Skeletal muscle satellite cell (primary cell): ENCODE data around the gene CYP4F22. TPM values are rescaled to one million over a fixed set of nuclear protein-coding genes. Genes with fewer than 3 reads are reported as not detected.

Experiments
- H3K27me3 ChIP-seq: 2 replicates; pipeline ENCODE4 v1.7.0; 2013; ENCODE audit warnings: low read length; ENCODE audit not compliant: control insufficient read depth, insufficient read depth
- H3K36me3 ChIP-seq: 2 replicates; pipeline ENCODE4 v1.7.0; 2013; ENCODE audit warnings: mild to moderate bottlenecking, control low read depth, low read length; ENCODE audit not compliant: insufficient read depth
- H3K4me1 ChIP-seq: 2 replicates; pipeline ENCODE4 v1.7.0; 2013; ENCODE audit warnings: low read length; ENCODE audit not compliant: control insufficient read depth, insufficient read depth
- H3K4me2 ChIP-seq: 2 replicates; pipeline ENCODE4 v1.7.0; 2013; ENCODE audit warnings: mild to moderate bottlenecking, low read length
- H3K4me3 ChIP-seq: 2 replicates; pipeline ENCODE4 v1.7.0; 2013; ENCODE audit warnings: low read length
- H3K9ac ChIP-seq: 2 replicates; pipeline ENCODE4 v1.7.0; 2013; ENCODE audit warnings: mild to moderate bottlenecking, low read depth, low read length, moderate library complexity
- H3K9me3 ChIP-seq: replicated peaks from 2 replicates; pipeline ENCODE4 v1.7.0; 2013; ENCODE audit warnings: mild to moderate bottlenecking, control low read depth, low read length
- total RNA-seq: library from RNA; depleted of rRNA; stranded (reverse); fragments of >200 nt; gene quantifications from 2 replicates; pipeline ENCODE4 v1.2.3, GENCODE V29; 2012; rRNA removed

Gene CYP4F22
- total RNA-seq, result not detected in 2 replicates

DNA sequence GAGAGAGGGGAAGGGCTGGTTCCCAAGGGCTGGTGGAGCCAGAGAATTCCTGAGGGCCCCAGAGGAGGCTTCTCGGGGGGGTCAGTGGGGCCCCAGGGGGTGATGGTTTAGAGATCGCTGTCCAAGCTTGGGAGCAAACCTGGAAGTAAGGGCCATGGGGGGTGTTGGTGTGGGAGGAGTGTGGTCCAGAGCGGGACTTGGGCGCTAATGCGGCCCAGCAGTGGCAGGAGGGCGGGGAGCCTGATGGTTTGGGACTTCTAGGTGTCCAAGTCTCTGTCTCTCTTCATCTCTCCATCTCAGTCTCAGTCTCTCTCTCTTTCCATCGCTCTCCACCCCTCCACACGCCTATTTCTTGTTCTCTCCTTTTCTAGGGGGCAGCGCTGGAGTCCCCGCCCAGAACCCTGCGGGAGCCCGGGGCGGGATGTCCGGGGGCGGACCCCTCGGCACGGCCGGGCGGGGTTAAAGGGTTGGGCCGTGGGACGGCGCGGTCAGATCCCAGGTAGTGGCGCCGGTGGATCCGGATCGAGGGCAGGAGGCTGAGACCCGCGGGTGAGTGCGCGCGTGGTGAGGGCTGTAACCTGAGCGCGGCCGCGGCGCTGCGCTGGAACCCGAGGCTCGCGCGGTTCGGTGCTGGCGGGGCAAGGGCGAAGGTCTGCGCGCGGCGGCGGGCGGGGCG lies at the start of gene CYP4F22:
CYP4F22 (plus strand) TSS at position 491 of the 676 bp plus-strand sequence. CDS start 16,812 bp downstream, outside the sequence.
- H3K36me3 ChIP-seq, result no peaks in the 10 kb centered on the region
- no peak within 1 kb of the TSS for H3K4me2 ChIP-seq
- H3K4me3 ChIP-seq, result no peak within 1 kb of the TSS
- no peaks in the 10 kb centered on the region for H3K4me1 ChIP-seq
- no peaks in the 10 kb centered on the region for H3K9me3 ChIP-seq
- H3K9ac ChIP-seq, result no peak within 1 kb of the TSS
- H3K27me3 ChIP-seq, result peaks cover 21% of the 10 kb centered on the region

DNA sequence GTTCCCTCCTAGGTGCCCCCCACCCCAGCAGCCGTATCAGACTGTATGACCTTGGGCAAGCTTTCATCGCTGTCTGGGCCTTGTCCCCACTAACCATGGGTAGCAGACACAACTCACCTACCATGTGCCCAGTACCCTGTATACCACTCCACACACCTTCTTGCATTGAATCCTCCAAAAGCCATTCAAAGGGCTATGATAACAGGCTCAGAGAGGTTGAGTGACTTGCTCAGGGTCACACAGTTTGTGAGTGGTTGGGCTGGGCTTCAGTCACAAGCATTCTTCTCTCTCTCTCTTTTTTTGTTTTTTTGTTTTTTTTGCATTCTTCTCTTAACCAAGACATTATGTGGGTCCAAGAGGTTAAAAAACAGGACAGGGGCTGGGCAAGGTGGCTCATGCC lies 46.6 kb upstream of the CYP4F22 start:
- H3K9ac ChIP-seq, result no peak overlapping the region
- peaks cover 46% of the 10 kb centered on the region for H3K27me3 ChIP-seq
- H3K36me3 ChIP-seq, result no peaks in the 10 kb centered on the region
- H3K9me3 ChIP-seq, result no peaks in the 10 kb centered on the region
- H3K4me3 ChIP-seq, result no peak overlapping the region
- H3K4me2 ChIP-seq, result no peak overlapping the region
- H3K4me1 ChIP-seq, result peaks cover 1% of the 10 kb centered on the region

DNA sequence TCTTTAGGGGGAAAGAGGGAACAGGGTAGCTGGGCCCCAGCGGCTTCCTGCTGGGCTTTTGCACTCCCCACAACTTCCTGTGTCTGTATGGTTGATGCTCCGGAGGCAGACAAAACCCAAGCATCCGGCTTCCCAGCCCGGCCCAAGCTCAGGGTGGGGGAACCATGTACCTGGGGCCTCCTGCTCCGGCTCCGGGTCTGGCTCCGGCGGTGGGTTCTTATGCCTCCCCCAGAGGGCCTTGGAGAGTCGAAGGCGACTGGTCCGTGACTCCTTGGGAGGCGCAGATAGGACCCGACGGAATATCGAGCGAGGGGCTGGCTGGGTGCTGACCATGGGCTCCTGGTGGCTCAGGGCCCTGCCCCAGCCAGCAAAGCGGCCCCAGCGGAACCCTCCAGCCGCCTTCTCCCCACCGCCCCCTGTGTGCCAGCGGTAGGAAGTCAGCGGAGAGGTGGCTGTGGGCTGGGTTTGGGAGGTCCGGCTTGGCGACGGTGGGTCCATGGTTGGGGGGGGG lies 44.4 kb upstream of the CYP4F22 start:
- H3K36me3 ChIP-seq, result no peaks in the 10 kb centered on the region
- H3K4me1 ChIP-seq, result peaks cover 7% of the 10 kb centered on the region
- no peak overlapping the region for H3K9ac ChIP-seq
- H3K9me3 ChIP-seq, result no peaks in the 10 kb centered on the region
- H3K4me3 ChIP-seq, result no peak overlapping the region
- H3K4me2 ChIP-seq, result no peak overlapping the region
- peaks cover 36% of the 10 kb centered on the region for H3K27me3 ChIP-seq

DNA sequence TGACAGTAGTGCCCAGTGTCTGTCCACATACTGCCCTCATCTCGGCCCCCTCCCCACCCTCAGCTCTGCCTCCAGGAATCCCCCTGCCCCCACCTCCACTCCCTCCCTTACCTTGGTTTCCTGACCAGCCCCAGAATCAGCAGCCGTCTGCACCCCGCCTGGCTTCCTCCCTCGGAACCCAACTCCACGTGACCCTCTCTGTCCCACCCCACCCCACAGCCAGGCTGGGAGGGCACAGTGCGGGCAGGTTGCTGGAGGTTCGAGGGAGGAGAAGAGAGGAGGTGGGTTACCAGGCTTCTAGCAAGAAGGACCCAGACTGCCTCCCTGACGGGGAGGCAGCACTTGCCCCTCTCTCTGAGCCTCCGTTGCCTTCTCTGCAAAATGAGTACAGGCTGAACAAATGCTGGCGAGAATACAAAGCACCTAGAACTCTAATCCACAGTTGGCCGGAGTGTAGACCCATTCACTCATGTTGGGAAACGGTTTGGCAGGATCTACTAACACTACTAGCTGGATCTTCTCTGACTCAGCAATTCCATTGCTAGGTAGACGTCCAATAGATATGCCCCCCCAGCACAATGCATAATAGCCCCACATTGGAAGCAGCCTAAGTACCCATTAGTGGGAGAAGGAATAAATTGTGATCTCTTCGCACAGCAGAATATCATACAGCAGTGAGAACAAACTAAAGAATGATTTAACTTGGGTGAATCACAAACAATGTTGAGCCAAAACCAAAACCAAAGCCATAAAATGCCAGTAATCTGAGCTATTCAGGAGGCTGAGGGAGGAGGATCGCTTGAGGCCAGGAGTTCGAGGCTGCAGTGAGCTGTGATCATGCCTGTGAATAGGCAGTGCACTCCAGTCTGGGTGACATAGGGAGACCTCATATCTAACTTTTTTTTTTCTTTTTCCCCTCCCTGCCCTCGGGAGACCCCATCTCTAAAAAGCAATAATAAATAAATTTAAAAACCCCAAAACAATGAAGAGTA lies 43.6 kb upstream of the CYP4F22 start, which contains the start of gene RASAL3:
RASAL3 (minus strand) TSS at position 151 of the 992 bp plus-strand sequence. CDS start 186 bp downstream, outside the sequence.
- H3K4me1 ChIP-seq, result peaks cover 7% of the 10 kb centered on the region
- no peak within 1 kb of the TSS for H3K4me3 ChIP-seq
- H3K9ac ChIP-seq, result no peak within 1 kb of the TSS

DNA sequence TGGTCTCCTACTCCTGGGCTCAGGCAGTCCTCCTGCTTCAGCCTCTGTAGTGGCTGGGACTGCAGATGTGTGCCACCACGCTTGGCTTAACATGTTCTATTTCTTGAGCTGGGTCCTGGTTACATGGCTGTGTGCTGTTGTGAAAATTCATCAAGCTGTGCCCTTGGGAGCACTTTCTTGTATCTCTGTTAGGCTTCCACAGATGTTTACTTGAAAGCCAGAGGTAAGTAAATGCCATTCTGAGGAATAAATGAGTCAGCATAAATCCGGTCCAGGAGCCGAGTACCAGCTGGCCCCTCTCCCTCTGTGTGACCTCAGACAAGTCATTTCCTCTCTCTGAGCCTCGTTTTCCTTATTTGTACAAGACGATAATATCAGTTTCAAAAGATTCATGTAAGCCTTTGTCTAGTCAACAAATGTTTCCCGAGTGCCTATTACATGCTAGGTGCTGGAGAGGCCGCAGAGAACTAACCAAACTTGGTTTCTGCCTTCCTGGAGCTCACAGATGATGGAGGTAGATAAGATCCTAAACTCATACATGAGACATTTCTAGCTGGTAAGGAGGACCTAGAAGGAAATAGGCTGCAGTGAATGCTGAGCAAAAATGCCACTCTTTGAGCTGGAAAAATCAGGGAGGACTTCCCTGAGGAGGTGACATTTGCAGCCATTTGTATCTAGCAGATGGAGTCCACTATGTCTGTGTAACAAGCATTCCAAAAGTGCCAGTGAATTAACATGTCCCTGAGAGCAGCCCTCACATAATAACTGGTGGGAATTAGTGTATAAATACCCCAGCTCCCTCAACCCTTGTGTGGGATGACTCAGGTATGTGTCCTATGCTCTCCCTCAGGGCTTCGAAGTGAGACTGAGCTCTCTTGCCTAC lies 41.2 kb upstream of the CYP4F22 start:
- Histone ChIP-seq H3K4me3 (no peak overlapping the region), H3K4me1 (peaks cover 7% of the 10 kb centered on the region), H3K27me3 (peaks cover 28% of the 10 kb centered on the region), H3K9me3 (no peaks in the 10 kb centered on the region), H3K4me2 (peak overlapping the region; percentile 22), H3K36me3 (no peaks in the 10 kb centered on the region), H3K9ac (no peak overlapping the region)

More for the DNA sequence above, 43.6 kb upstream of the CYP4F22 start, which contains the start of gene RASAL3:
- Histone ChIP-seq H3K4me2 (no peak within 1 kb of the TSS), H3K27me3 (peaks cover 42% of the 10 kb centered on the region), H3K36me3 (no peaks in the 10 kb centered on the region), H3K9me3 (no peaks in the 10 kb centered on the region)

DNA sequence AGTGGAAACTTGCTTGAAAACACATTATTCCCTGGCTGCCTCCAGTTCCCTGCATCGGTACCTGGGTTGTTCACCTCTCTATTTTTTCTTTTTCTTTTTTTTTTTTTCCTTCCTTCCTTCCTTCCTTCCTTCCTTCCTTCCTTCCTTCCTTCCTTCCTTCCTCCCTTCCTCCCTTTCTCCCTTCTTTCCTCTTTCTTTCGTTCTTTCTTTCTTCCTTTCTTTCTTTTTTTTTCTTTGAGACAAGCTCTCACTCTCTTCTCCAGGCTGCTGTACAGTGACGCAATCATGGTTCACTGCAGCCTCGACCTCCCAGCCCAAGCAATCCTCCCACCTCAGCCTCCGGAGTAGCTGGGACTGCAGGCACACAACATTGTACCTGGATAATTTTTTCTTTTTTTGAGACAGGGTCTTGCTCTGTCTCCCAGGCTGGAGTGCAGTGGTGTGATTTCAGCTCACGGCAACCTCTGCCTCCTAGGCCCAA lies 40.6 kb upstream of the CYP4F22 start:
- Histone ChIP-seq H3K9me3 (no peaks in the 10 kb centered on the region), H3K27me3 (peaks cover 28% of the 10 kb centered on the region), H3K36me3 (no peaks in the 10 kb centered on the region), H3K4me1 (peaks cover 7% of the 10 kb centered on the region), H3K9ac (no peak overlapping the region), H3K4me3 (no peak overlapping the region), H3K4me2 (no peak overlapping the region)

DNA sequence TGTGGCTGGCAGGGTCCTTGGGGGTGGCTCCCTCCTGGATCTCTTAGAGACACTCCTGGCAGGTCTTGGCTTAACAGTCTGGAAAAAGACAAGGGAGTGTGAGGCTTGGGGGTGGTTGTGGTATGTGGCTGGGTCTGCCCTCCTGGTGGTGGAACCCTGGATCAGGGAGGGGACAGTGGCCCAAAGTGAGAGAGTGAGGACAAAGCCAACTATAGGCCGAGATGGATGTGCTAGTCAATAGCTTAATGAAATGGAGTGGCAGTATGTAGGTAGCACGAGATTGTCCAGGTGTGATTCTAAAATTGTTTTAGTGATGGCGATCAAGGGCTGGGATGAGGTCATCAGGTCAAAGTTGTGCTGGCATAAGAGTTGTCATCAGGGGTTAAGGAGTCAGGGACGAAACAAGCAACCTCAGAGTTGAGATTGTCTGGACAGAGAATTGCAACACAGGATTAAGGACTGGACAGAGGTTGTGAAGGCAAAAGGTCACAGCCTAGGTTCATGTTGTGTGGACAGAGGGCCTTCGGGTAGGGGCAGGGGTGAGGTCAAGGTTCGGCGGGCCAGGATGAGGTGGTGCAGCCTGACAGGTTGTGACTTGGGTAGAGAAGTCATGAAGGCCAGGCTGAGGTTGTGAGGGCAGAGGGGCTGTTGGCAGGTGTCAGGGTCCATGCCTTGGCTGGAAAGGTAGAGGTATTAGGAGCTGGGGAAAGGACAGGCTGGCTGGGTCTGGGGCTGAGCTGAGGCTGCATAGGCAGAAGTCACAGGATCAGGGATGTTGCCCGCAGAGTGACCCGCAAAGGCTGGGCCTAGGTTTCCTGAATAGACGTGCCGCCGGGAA lies 39.4 kb upstream of the CYP4F22 start:
- Histone ChIP-seq H3K9ac (no peak overlapping the region), H3K36me3 (no peaks in the 10 kb centered on the region), H3K4me1 (peaks cover 7% of the 10 kb centered on the region), H3K4me2 (peak overlapping the region; percentile 77), H3K27me3 (peaks cover 25% of the 10 kb centered on the region), H3K4me3 (no peak overlapping the region), H3K9me3 (no peaks in the 10 kb centered on the region)

DNA sequence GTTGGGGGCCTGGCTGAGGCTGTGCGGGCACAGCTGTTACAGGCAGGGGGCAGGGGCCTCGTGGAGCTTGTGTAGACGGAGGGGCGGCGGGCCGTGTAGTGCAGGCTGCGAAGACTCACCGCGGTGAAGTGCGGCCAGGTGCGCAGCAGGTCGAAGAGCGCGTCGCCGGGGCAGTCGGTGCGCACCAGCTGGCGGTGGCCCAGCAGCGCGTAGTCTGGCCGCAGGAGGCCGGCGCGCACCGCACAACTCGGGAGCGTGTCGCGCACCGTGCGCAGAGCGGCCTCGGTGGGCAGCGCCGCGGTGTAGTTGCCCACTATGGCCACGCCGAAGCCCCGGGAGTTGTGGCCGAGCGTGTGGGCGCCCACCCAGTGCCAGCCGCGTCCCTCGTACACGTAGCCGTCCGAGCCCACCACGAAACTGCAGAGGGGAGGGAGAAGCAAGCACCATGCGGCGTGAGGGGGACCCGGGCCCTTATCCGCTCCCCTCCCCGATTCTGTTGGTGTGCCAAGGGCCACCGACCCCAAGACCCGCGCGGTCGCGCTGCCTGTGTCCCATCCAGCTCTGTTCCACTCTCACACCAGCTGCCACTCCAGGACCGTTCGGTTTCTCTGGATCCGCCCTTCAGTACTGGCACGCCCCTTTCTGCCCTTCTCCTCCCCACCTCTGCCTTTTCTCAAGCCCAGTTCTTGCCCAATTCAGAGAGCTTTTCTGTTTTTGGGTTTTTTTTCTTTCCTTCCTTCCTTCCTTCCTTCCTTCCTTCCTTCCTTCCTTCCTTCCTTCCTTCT lies 38.6 kb upstream of the CYP4F22 start:
- H3K27me3 ChIP-seq, result peaks cover 23% of the 10 kb centered on the region
- peaks cover 7% of the 10 kb centered on the region for H3K4me1 ChIP-seq
- H3K9me3 ChIP-seq, result no peaks in the 10 kb centered on the region
- no peaks in the 10 kb centered on the region for H3K36me3 ChIP-seq
- H3K4me2 ChIP-seq, result peak overlapping the region; percentile 77
- H3K9ac ChIP-seq, result no peak overlapping the region
- H3K4me3 ChIP-seq, result peak overlapping the region; percentile 45

DNA sequence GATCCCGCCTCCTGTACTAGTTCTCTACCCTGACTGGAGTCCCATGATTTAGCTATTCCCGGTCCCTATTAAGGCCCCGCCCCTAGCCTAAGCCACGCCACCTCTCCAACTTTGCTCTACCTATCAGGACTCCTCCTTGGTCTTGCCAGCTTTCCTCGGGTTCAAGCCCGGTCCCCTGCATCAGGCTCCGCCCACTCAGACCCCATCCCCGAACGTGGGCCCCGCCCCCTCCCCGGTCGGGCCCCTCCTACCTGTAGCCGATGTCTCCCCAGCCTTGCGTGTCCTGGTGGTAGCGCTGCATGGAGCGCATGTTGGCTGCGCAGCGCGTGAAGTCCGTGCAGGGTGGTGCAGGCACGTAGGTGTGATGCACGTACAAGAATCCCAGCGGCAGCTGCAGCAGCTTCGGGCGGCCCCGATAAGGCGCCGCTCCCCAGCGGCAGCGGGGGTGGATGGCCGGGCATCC lies 36.7 kb upstream of the CYP4F22 start:
- peaks cover 20% of the 10 kb centered on the region for H3K27me3 ChIP-seq
- H3K4me2 ChIP-seq, result no peak overlapping the region
- H3K4me1 ChIP-seq, result peaks cover 6% of the 10 kb centered on the region
- no peak overlapping the region for H3K4me3 ChIP-seq
- H3K36me3 ChIP-seq, result no peaks in the 10 kb centered on the region
- no peaks in the 10 kb centered on the region for H3K9me3 ChIP-seq
- H3K9ac ChIP-seq, result no peak overlapping the region
